Endothelial cell of umbilical vein (primary cell): ENCODE measurements around the gene GID4. TPM values are rescaled to one million over a fixed set of nuclear protein-coding genes. Genes with fewer than 3 reads are reported as not detected.

Source experiments
- BruUV-seq: library from RNA; stranded (reverse); fragments of 400-500 nt; replicated peaks from 2 replicates; lab custom pipeline; 2021; lab: Mats Ljungman, UMichigan
- CTCF ChIA-PET: fragments of 300-600, 350-600 bp; sonication (Branson Sonifier 250); formaldehyde crosslinking; loops from one replicate; lab custom pipeline; 2021; ENCODE audit warnings: antibody characterized with exemption, inconsistent platforms; lab: Charles Lee
- POLR2A ChIA-PET: fragments of 300-600, 350-600 bp; sonication (Branson Sonifier 250); formaldehyde crosslinking; loops from one replicate; lab custom pipeline; 2021; ENCODE audit warnings: antibody characterized with exemption, inconsistent platforms; lab: Charles Lee
- DNase-seq: peaks from one replicate; pipeline ENCODE4 v3.0.0-alpha.2; 2011; ENCODE audit warnings: low read depth, low spot score
- FAIRE-seq: peaks from 2 replicates; lab custom pipeline; 2011; peaks lifted over from hg19 to GRCh38; lab: Jason Lieb, UNC
- H2AFZ ChIP-seq: 2 replicates; pipeline ENCODE4 v1.6.0; 2012; ENCODE audit warnings: low read depth, low read length, control low read depth, inconsistent platforms
- H3K27ac ChIP-seq: 2 replicates; pipeline ENCODE4 v1.5.1; 2011; ENCODE audit warnings: low read depth, mild to moderate bottlenecking, control low read depth, low read length, moderate library complexity; ENCODE audit not compliant: insufficient read depth
- H3K27me3 ChIP-seq, 2 experiments: 2 replicates each; pipeline versions ENCODE4 v1.6.0 to v1.6.1; 2011; ENCODE audit warnings: low read length in 2 of 2, mixed read lengths in 1 of 2; ENCODE audit not compliant: control insufficient read depth in 2 of 2, insufficient read depth in 2 of 2
- H3K36me3 ChIP-seq, 2 experiments: 2 replicates in 1 of 2; 3 replicates in 1 of 2; pipeline ENCODE4 v1.5.1; 2011; ENCODE audit warnings: low read length in 2 of 2, mild to moderate bottlenecking in 1 of 2, moderate library complexity in 1 of 2; ENCODE audit not compliant: control insufficient read depth in 2 of 2, insufficient read depth in 2 of 2; ENCODE audit errors: extremely low read depth in 1 of 2
- H3K4me1 ChIP-seq: 3 replicates; pipeline ENCODE4 v1.5.1; 2011; ENCODE audit warnings: mild to moderate bottlenecking, low read length; ENCODE audit not compliant: control insufficient read depth, insufficient read depth; ENCODE audit errors: extremely low read depth
- H3K4me2 ChIP-seq: 2 replicates; pipeline ENCODE4 v1.6.1; 2011; ENCODE audit warnings: low read length, control low read depth, mixed read lengths; ENCODE audit not compliant: insufficient read depth
- H3K4me3 ChIP-seq, 3 experiments: fragments of 200-600 bp in 1 of 3; sonication (generic), shearing (Covaris generic) in 1 of 3; replicated peaks in 1 of 3; 2 replicates each; pipeline ENCODE4 v1.5.1; 2011 to 2016; ENCODE audit warnings: control low read depth in 3 of 3, low read length in 3 of 3, mild to moderate bottlenecking in 2 of 3, inconsistent platforms in 1 of 3, low read depth in 1 of 3, moderate library complexity in 1 of 3; ENCODE audit not compliant: insufficient read depth in 1 of 3
- H3K79me2 ChIP-seq: 2 replicates; pipeline ENCODE4 v1.6.0; 2012; ENCODE audit warnings: low read length, inconsistent platforms; ENCODE audit not compliant: control insufficient read depth, insufficient read depth
- H3K9ac ChIP-seq: replicated peaks from 2 replicates; pipeline ENCODE3; 2011; ENCODE audit warnings: low read length, control low read depth; ENCODE audit not compliant: insufficient read depth; ENCODE audit errors: extremely low read depth
- H3K9me1 ChIP-seq: replicated peaks from 3 replicates; pipeline ENCODE4 v1.6.0; 2011; ENCODE audit warnings: mild to moderate bottlenecking, low read length; ENCODE audit not compliant: control insufficient read depth, insufficient read depth; ENCODE audit errors: extremely low read depth
- H3K9me3 ChIP-seq: replicated peaks from 2 replicates; pipeline ENCODE4 v1.5.1; 2012; ENCODE audit warnings: low read length, inconsistent platforms; ENCODE audit not compliant: control insufficient read depth, insufficient read depth
- H4K20me1 ChIP-seq: replicated peaks from 2 replicates; pipeline ENCODE3; 2011; ENCODE audit warnings: mild to moderate bottlenecking, low read length; ENCODE audit not compliant: control insufficient read depth, insufficient read depth; ENCODE audit errors: extremely low read depth
- EZH2 ChIP-seq: IDR thresholded peaks from 2 replicates; pipeline ENCODE4 v1.6.1; 2012; ENCODE audit warnings: borderline replicate concordance, low read depth, mild to moderate bottlenecking, moderate library complexity, low read length, inconsistent platforms; ENCODE audit not compliant: severe bottlenecking
- FOS ChIP-seq: IDR thresholded peaks from 2 replicates; pipeline ENCODE4 v1.6.1; 2011; ENCODE audit warnings: mild to moderate bottlenecking, low read length, moderate library complexity, borderline replicate concordance; ENCODE audit not compliant: insufficient read depth
- GATA2 ChIP-seq: IDR thresholded peaks from 2 replicates; pipeline ENCODE4 v1.7.0; 2011; ENCODE audit warnings: low read depth, mild to moderate bottlenecking, moderate library complexity, mixed read lengths, low read length; ENCODE audit not compliant: insufficient read length, insufficient read depth
- JUN ChIP-seq: IDR thresholded peaks from 2 replicates; pipeline ENCODE4 v1.6.1; 2011; ENCODE audit warnings: borderline replicate concordance, low read depth; ENCODE audit not compliant: insufficient read length, insufficient read depth
- MYC ChIP-seq: IDR thresholded peaks from one replicate; pipeline ENCODE4 v1.6.1; 2011; ENCODE audit warnings: mild to moderate bottlenecking, low read depth, low read length
- POLR2A ChIP-seq: IDR thresholded peaks from 2 replicates; pipeline ENCODE4 v1.6.1; 2012; ENCODE audit warnings: low read depth, mild to moderate bottlenecking, control low read depth, low read length
- POLR2AphosphoS5 ChIP-seq: IDR thresholded peaks from 2 replicates; pipeline ENCODE4 v1.6.1; 2012; ENCODE audit warnings: low read depth, mild to moderate bottlenecking, control low read depth, low read length, moderate library complexity; ENCODE audit not compliant: insufficient read depth
- dilution Hi-C: fragments of 300-500 bp; cut with MboI; formaldehyde crosslinking; loops from one replicate; pipeline ENCODE4 v1.15.0; 2019; ENCODE audit warnings: low sequenced_read_pairs; ENCODE audit not compliant: extremely low pct_ligation_motif_present
- intact Hi-C: fragments of 100-400 bp; cut with micrococcal nuclease; formaldehyde crosslinking; loops from one replicate; pipeline ENCODE4 v1.10.0; 2022
- polyA plus RNA-seq, 4 experiments: library from polyadenylated mRNA; depleted of rRNA in 3 of 4; stranded (reverse) in 3 of 4; unstranded in 1 of 4; fragments of >200 nt; gene quantifications; 2 replicates each; pipeline versions ENCODE4 v1.2.1 to v1.2.3, GENCODE V29; 2011 to 2012; ENCODE audit warnings: missing spikeins in 1 of 4
- total RNA-seq: library from RNA; stranded (reverse); gene quantifications from 2 replicates; pipeline ENCODE4 v1.2.3, GENCODE V29; 2021
- TF ChIP-seq, protein P1 (sequence below): IDR thresholded peaks from 2 replicates; pipeline ENCODE4 v1.6.1; 2011; ENCODE audit not compliant: insufficient read depth, insufficient read length
- TF ChIP-seq, protein P2 (sequence below), 2 donors: IDR thresholded peaks; 1 replicate in 1 of 2; 2 replicates in 1 of 2; pipeline ENCODE4 v1.5.1; 2011; ENCODE audit warnings: low read length in 2 of 2, mild to moderate bottlenecking in 2 of 2, moderate library complexity in 2 of 2, control low read depth in 1 of 2, inconsistent platforms in 1 of 2, low read depth in 1 of 2; ENCODE audit not compliant: insufficient read depth in 1 of 2; ENCODE audit errors: extremely low read depth in 1 of 2

The GID4 gene
- total and polyA plus RNA-seq, 2 donors (not counting 3 experiments of a cell fraction or from before 2014, with no cell fraction given): 6.4 to 11.3 TPM

DNA sequence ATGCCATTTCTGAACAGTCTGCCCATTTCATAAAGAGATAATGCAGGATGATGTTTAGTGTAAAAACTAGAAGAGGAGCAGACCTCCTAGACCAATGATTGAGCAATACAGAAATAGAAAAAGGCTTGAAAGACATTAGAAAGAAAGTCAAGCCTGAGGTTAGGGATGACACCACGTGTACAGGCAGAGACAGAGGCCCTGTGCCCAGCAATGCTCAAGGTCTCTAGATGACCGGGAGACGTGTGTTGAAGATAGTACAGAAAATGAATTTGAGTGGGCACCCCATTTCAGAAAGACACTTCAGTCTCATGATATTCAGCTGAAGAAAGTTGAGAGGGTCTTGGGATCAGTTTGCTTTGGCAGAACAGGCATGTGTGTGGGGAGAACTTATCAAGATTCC lies 5.4 kb downstream of the GID4 start:
- BruUV-seq: no TSS peak
- H3K27ac ChIP-seq: no peak overlapping the region
- no peak overlapping the region for H2AFZ ChIP-seq
- DNase-seq (no peak), FAIRE-seq (no peak)
- no peak overlapping the region for H3K4me3 ChIP-seq
- POLR2A ChIA-PET: no interaction called here
- H3K4me1 ChIP-seq: peaks cover 9% of the 10 kb centered on the region
- H3K9ac ChIP-seq: no peak overlapping the region
- intact Hi-C loops (no loop called here), dilution Hi-C loops (loop anchor here (25.0 kb wide), 1 partner anchor 157 kb away; no protein-coding TSS in a partner anchor)
- H3K9me3 ChIP-seq: no peaks in the 10 kb centered on the region
- H3K27me3 ChIP-seq: no peaks in the 10 kb centered on the region
- no peaks in the 10 kb centered on the region for H3K9me1 ChIP-seq
- H4K20me1 ChIP-seq: no peaks in the 10 kb centered on the region
- CTCF ChIA-PET: no interaction called here
- H3K36me3 ChIP-seq: peaks cover 0 to 2% of the 10 kb centered on the region in 2 experiments
- TF ChIP-seq POLR2AphosphoS5: no peak
- TF ChIP-seq POLR2A: no peak
- no peak for TF ChIP-seq MYC
- TF ChIP-seq FOS: no peak
- TF ChIP-seq GATA2: no peak
- no peak for TF ChIP-seq EZH2
- TF ChIP-seq, protein P1, sequence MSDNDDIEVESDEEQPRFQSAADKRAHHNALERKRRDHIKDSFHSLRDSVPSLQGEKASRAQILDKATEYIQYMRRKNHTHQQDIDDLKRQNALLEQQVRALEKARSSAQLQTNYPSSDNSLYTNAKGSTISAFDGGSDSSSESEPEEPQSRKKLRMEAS: no peak
- TF ChIP-seq JUN: no peak
- TF ChIP-seq, protein P2, sequence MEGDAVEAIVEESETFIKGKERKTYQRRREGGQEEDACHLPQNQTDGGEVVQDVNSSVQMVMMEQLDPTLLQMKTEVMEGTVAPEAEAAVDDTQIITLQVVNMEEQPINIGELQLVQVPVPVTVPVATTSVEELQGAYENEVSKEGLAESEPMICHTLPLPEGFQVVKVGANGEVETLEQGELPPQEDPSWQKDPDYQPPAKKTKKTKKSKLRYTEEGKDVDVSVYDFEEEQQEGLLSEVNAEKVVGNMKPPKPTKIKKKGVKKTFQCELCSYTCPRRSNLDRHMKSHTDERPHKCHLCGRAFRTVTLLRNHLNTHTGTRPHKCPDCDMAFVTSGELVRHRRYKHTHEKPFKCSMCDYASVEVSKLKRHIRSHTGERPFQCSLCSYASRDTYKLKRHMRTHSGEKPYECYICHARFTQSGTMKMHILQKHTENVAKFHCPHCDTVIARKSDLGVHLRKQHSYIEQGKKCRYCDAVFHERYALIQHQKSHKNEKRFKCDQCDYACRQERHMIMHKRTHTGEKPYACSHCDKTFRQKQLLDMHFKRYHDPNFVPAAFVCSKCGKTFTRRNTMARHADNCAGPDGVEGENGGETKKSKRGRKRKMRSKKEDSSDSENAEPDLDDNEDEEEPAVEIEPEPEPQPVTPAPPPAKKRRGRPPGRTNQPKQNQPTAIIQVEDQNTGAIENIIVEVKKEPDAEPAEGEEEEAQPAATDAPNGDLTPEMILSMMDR (IDR thresholded peaks at IDR 0.05; ENCODE audit: extremely low read depth in 1 of 2, insufficient read depth in 1 of 2, low read depth in 1 of 2, low read length in 2 of 2): no peak
- H3K4me2 ChIP-seq: no peak overlapping the region
- H3K79me2 ChIP-seq: no peaks in the 10 kb centered on the region
